Thyroid gland (tissue), 4 donors: ENCODE results near the gene ADORA2B. TPM values are rescaled to one million over a fixed set of nuclear protein-coding genes. Genes with fewer than 3 reads are reported as not detected.

ENCODE experiments used
- DNase-seq, 2 donors: peaks; one replicate each; pipeline ENCODE4 v3.0.0-alpha.2; 2019
- H3K27ac ChIP-seq, 3 donors: fragments of 200-600 bp; sonication (generic); 1 replicate in 2 of 3; 2 replicates in 1 of 3; pipeline ENCODE4 v1.5.1; 2016 to 2019; ENCODE audit warnings: mild to moderate bottlenecking in 1 of 3, moderate library complexity in 1 of 3
- H3K27me3 ChIP-seq: fragments of 200-600 bp; sonication (generic); one replicate; pipeline ENCODE4 v1.5.1; 2019
- H3K36me3 ChIP-seq, 2 donors: fragments of 200-600 bp; sonication (generic); one replicate each; pipeline ENCODE4 v1.5.1; 2016 to 2019
- H3K4me1 ChIP-seq, 2 donors: fragments of 200-600 bp; sonication (generic); one replicate each; pipeline ENCODE4 v1.5.1; 2017 to 2019
- H3K4me3 ChIP-seq, 3 donors: fragments of 200-600 bp; sonication (generic); replicated peaks in 1 of 3; 1 replicate in 2 of 3; 2 replicates in 1 of 3; pipeline ENCODE4 v1.5.1; 2016; ENCODE audit warnings: mild to moderate bottlenecking in 1 of 3
- H3K9me3 ChIP-seq: fragments of 200-600 bp; sonication (generic); one replicate; pipeline ENCODE4 v1.5.1; 2017
- POLR2A ChIP-seq, 2 donors: fragments of 450-650 bp; IDR thresholded peaks; one replicate each; pipeline ENCODE4 v1.6.1; 2017; ENCODE audit warnings: antibody characterized with exemption in 2 of 2, mild to moderate bottlenecking in 2 of 2, moderate library complexity in 1 of 2
- WGBS, 2 donors: methylation state at CpG; one replicate each; pipeline ENCODE4 v1.1.5; 2017; 5-methylcytosine and 5-hydroxymethylcytosine counted together
- intact Hi-C: fragments of 100-400 bp; cut with DNase I; formaldehyde crosslinking; loops from one replicate; pipeline ENCODE4 v1.15.1; 2023
- total RNA-seq, 4 donors: library from RNA; depleted of rRNA; stranded (reverse); fragments of >200 nt; gene quantifications; one replicate each; pipeline ENCODE4 v1.2.3, GENCODE V29; 2016
- TF ChIP-seq, protein P1 (sequence below), 6 experiments: fragments of 200-600 bp in 3 of 6; fragments of 450-650 bp in 3 of 6; sonication (generic) in 3 of 6; IDR thresholded peaks; one replicate each; pipeline ENCODE4 v1.5.1; 2016 to 2019; ENCODE audit warnings: antibody characterized with exemption in 6 of 6, mild to moderate bottlenecking in 2 of 6, inconsistent platforms in 1 of 6, moderate library complexity in 1 of 6

The ADORA2B gene
- total RNA-seq, 4 donors from 2014 or later, result not detected

DNA sequence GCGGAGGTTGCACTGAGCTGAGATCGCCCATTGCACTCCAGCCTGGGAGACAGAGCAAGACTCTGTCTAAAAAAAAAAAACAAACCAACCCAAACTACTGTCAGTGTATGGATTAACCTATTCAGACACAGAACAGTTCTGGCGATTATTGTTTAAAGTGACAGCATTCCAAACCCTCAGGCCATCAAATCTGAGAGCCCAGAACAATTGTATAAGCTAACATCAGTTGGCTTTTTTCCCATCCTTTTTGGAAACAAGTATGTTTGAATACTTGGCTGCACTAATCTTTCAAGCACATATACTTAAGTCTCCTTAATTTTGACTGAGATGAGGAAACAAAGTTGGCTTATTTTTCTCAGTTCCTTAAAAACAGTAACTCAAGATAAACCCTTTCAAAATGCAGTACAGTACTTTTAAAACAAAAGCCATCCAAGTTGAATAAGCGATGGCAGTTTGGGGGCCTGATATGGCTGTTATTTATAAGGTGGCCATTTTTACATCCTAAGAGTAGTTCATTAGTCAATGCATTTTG lies 53.2 kb downstream of the ADORA2B start:
- WGBS, 2 donors, result 71 to 80% methylated on average over 4 of the region's 4 CpGs
- Histone ChIP-seq H3K36me3 (peaks cover 13 to 14% of the 10 kb centered on the region in 2 donors), H3K27me3 (no peaks in the 10 kb centered on the region), H3K9me3 (no peaks in the 10 kb centered on the region), H3K4me3 (no peak overlapping the region), H3K4me1 (peaks cover 15 to 16% of the 10 kb centered on the region in 2 donors), H3K27ac (peak overlapping the region in 2 of 3 donors; percentile 97 to 98)
- no peak for TF ChIP-seq POLR2A (IDR thresholded peaks at IDR 0.05)
- no peak for DNase-seq
- intact Hi-C loops, result loop anchor here (10.0 kb wide), 1 partner anchor 173 kb away; no protein-coding TSS in a partner anchor

DNA sequence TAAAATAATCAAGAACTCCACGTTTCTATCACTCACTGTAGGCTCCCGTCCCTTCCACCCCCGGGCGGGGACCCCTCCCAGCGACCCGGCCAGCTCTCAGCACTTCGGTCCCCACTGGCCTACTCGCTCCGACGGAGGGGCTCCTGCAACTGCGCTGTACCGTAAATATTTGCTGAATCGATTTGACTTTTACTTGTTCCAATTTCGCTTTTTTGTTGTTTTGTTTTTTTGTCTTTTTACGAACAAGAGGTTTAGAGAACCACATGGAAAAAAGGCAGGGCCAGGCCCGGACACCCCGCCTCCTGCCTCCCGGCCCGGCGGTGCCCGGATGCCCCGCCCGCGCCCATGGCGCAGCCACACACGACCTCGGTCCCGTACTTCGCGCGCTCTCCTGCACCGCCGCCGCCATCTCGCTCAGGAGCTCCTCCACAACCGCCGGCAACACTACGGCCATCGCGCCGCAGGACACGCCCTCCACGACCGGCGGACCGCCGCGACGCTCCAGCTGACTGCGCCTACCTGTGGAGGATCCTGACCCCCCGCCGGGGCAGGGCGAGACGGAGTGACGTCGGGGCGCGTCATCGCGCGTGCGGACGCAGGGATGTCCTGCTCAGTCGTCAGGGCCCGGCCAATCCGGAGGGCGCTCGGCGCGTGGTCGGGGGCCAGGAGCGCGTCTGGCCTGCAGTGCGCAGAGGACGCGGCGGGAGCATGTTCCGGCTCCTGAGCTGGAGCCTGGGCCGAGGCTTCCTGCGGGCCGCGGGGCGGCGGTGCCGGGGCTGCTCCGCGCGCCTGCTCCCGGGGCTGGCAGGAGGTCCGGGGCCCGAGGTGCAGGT lies 54.4 kb downstream of the ADORA2B start, which contains the start of the genes TTC19 and ZSWIM7:
TSS of gene TTC19 (plus strand) at position 684 of the 833 bp plus-strand sequence. CDS start at position 709, 25 bp downstream.
TSS of gene ZSWIM7 (minus strand) at position 564 of the 833 bp plus-strand sequence. CDS start at position 454, 110 bp downstream.
- H3K36me3 ChIP-seq, result peaks cover 24 to 25% of the 10 kb centered on the region in 2 donors
- peak within 1 kb of the TSS; percentile 41 to 67 (median 51) for H3K4me3 ChIP-seq
- intact Hi-C loops, result loop anchor here (10.0 kb wide), 1 partner anchor 175 kb away; no protein-coding TSS in a partner anchor
- no peaks in the 10 kb centered on the region for H3K9me3 ChIP-seq
- WGBS, 2 donors, result 1% methylated on average over 43 to 46 of the region's 91 CpGs
- H3K4me1 ChIP-seq, result peaks cover 15 to 16% of the 10 kb centered on the region in 2 donors
- no peaks in the 10 kb centered on the region for H3K27me3 ChIP-seq
- peak; percentile 98 for DNase-seq
- TF ChIP-seq, protein P1, sequence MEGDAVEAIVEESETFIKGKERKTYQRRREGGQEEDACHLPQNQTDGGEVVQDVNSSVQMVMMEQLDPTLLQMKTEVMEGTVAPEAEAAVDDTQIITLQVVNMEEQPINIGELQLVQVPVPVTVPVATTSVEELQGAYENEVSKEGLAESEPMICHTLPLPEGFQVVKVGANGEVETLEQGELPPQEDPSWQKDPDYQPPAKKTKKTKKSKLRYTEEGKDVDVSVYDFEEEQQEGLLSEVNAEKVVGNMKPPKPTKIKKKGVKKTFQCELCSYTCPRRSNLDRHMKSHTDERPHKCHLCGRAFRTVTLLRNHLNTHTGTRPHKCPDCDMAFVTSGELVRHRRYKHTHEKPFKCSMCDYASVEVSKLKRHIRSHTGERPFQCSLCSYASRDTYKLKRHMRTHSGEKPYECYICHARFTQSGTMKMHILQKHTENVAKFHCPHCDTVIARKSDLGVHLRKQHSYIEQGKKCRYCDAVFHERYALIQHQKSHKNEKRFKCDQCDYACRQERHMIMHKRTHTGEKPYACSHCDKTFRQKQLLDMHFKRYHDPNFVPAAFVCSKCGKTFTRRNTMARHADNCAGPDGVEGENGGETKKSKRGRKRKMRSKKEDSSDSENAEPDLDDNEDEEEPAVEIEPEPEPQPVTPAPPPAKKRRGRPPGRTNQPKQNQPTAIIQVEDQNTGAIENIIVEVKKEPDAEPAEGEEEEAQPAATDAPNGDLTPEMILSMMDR (IDR thresholded peaks at IDR 0.05), result peak in 1 of 6 experiments; percentile 16
- peak; percentile 63 to 99 for TF ChIP-seq POLR2A (IDR thresholded peaks at IDR 0.05)
- peak within 1 kb of the TSS; percentile 96 to 98 (median 97) for H3K27ac ChIP-seq

DNA sequence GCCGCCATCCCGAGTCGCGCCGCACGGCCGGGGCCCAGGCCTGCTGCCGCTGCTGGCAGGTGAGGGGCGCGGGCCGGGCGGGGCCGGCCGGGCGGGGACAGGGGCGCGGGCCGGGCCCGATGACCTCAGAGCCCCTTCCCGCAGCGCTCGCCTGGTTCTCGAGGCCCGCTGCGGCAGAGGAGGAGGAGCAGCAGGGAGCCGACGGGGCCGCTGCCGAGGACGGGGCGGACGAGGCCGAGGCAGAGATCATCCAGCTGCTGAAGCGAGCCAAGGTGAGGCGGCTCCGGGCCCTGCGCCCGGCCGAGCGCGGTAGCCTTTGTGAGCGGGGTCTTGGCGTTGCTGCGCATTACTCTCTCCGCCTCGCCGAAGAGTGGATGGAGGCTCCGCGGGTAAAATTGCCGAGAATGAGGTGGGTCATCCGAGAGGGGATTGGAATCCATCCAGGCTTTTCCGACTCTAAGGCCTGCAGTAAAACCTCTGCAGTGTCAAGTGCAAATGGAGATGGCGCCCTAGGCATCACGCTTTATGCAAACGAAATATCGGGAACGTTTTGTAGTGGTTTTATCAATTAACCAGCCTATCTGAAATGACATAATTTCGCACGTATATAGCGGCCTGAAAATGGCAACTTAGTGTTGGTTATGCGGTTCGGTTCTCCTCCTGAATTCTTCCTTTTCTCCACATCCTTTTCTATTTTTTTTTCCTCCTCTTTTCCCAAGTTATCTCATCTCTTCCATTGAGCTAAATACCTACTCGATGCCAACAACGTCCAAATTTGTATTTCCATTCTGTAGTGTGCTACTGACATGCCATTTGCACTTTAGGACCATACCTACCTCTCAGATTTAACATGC lies 55.3 kb downstream of the ADORA2B start:
- no peak for TF ChIP-seq POLR2A (IDR thresholded peaks at IDR 0.05)
- Histone ChIP-seq H3K36me3 (peaks cover 31% of the 10 kb centered on the region in 2 donors), H3K4me1 (peaks cover 15 to 16% of the 10 kb centered on the region in 2 donors), H3K9me3 (no peaks in the 10 kb centered on the region), H3K27ac (peak overlapping the region; percentile 96 to 98 (median 97)), H3K4me3 (peak overlapping the region; percentile 41 to 67 (median 51)), H3K27me3 (no peaks in the 10 kb centered on the region)
- WGBS, 2 donors, result 2 to 3% methylated on average over 18 to 38 of the region's 64 CpGs
- intact Hi-C loops, result loop anchor here (10.0 kb wide), 1 partner anchor 175 kb away; no protein-coding TSS in a partner anchor
- DNase-seq, result peak in 1 of 2 donors; percentile 53

DNA sequence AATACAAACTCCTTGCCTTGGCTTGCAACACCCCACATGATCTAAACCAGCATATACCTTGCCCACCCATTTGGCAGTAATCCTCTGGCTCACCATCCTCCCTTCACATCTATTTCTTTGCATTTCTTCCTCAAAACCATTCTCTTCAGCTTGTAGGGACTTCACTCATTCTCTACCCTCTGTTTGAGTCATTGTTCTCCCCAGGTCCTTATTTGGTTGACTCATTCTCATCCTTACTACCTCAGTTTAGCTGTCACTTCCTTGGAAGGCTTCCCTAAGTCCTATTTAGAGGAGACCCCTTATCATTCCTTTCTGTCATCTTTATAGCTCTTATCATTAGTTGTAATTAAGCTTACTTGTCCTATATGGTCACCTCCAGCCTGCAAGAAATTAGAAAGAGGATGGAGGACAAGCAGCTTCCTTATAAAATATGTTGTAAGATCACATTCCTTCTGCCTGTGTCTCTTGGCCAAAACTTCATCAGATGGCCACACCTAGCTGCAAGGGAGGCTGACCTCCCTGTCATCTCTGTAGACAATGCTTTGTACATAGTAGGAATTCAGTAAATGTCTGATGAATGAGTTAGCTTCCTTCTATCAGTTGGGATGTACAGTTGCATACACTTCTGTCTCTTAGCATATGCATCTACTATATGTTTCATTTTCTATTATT lies 56.4 kb downstream of the ADORA2B start:
- peaks cover 15 to 16% of the 10 kb centered on the region in 2 donors for H3K4me1 ChIP-seq
- peaks cover 38 to 42% of the 10 kb centered on the region in 2 donors for H3K36me3 ChIP-seq
- TF ChIP-seq, protein P1 (IDR thresholded peaks at IDR 0.05), result no peak
- TF ChIP-seq POLR2A (IDR thresholded peaks at IDR 0.05), result no peak
- no peaks in the 10 kb centered on the region for H3K27me3 ChIP-seq
- H3K9me3 ChIP-seq, result no peaks in the 10 kb centered on the region
- intact Hi-C loops, result no loop called here
- no peak for DNase-seq
- H3K4me3 ChIP-seq, result peak overlapping the region in 1 of 3 donors; percentile 51
- no peak overlapping the region for H3K27ac ChIP-seq

DNA sequence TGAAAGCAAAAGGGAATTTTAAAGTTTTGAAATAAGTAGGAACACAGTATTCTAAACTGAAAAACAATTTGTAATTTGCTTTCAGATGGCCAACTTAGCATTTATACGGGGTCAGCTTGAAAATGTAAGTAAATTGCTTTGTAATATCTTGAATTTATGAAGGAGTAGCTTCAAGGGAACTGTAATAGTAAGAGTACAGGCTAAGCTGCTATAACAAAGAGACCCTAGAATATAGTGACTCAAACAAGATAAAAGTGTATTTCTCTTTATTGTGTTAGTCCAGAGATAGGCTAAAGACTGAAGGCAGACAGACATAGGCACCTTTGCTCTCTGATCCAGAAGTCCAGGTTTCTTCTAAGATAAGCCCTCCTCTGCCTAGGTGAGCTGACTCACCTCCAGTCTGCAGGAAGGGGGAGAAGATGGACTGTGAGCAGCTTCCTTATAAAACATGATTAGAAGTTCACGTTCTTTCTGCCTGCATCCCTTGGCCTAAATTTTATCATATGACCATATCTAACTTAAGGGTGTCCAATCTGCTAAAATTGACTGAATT lies 57.9 kb downstream of the ADORA2B start:
- 93 to 98% methylated on average over 2 of the region's 2 CpGs for WGBS, 2 donors
- H3K36me3 ChIP-seq, result peaks cover 52 to 54% of the 10 kb centered on the region in 2 donors
- no peak for TF ChIP-seq POLR2A (IDR thresholded peaks at IDR 0.05)
- TF ChIP-seq, protein P1 (IDR thresholded peaks at IDR 0.05), result no peak
- H3K4me3 ChIP-seq, result no peak overlapping the region
- H3K4me1 ChIP-seq, result peaks cover 15 to 16% of the 10 kb centered on the region in 2 donors
- H3K27me3 ChIP-seq, result no peaks in the 10 kb centered on the region
- no peak overlapping the region for H3K27ac ChIP-seq
- DNase-seq, result no peak
- no peaks in the 10 kb centered on the region for H3K9me3 ChIP-seq
- intact Hi-C loops, result no loop called here
